ENCODE results near the gene DEFB129.
"Not testable (repeated sequence)": the region's sequence is repeated elsewhere in the genome, so short reads cannot be mapped to it uniquely, and the experiment has no call there.

DNA sequence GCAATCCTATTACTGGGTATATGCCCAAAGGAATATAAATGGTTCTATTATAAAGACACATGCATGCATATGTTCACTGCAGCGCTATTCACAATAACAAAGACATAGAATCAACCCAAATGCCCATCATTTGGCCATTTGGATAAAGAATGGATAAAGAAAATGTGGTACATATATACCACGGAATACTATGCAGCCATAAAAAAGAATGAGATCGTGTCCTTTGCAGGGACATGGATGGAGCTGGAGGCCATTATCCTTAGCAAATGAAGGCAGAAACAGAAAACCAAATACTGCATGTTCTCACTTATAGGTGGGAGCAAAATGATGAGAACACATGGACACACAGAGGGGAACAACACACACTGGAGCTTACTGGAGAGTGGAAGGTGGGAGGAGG is 1.2 kb upstream of the DEFB129 start:
- TF ChIP-seq, protein P1, sequence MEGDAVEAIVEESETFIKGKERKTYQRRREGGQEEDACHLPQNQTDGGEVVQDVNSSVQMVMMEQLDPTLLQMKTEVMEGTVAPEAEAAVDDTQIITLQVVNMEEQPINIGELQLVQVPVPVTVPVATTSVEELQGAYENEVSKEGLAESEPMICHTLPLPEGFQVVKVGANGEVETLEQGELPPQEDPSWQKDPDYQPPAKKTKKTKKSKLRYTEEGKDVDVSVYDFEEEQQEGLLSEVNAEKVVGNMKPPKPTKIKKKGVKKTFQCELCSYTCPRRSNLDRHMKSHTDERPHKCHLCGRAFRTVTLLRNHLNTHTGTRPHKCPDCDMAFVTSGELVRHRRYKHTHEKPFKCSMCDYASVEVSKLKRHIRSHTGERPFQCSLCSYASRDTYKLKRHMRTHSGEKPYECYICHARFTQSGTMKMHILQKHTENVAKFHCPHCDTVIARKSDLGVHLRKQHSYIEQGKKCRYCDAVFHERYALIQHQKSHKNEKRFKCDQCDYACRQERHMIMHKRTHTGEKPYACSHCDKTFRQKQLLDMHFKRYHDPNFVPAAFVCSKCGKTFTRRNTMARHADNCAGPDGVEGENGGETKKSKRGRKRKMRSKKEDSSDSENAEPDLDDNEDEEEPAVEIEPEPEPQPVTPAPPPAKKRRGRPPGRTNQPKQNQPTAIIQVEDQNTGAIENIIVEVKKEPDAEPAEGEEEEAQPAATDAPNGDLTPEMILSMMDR (IDR thresholded peaks at IDR 0.05): not testable (repeated sequence)
- not testable (repeated sequence) for TF ChIP-seq POLR2A (IDR thresholded peaks at IDR 0.05)

Data from esophagus squamous epithelium (tissue), 4 donors.